ENCODE results near the gene FBXW4. TPM values are rescaled to one million over a fixed set of nuclear protein-coding genes. Genes with fewer than 3 reads are reported as not detected.

FBXW4 gene
- polyA plus RNA-seq, 5 donors, result 44.6 to 51.8 (median 50.0) TPM

DNA sequence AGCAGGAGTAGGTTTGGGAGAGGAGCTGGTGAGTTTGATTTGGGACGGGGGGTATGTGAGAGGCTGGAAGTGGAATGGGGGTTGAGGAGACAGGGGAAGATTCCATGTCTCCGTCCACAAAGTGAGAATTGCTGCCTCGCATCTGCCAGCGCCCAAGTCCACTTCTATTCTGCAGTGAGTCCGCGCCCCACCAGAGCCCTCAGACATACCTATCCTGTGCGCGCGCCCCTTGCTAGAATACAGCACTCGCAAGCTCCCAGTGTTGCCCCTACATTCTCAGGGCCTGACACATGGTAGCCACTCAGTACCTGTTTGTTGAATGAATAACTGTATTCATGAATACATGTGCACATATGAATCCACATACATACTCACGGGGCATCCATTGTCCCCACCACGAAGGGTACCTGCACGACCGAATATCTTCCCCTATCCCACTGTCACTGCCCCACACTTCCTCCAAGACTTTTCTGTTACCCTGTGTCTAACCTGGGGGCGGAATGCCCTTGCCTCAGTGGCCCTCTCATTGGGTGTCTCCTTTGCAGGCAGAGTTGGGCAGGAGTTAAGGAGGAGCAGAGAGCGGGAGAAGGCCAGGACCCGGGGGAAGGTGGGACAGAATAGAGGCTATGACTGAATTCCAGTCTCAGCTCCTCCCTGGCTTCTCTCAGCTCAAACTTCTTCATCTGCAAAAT, 126.8 kb downstream of the FBXW4 start:
- no peak for DNase-seq

DNA sequence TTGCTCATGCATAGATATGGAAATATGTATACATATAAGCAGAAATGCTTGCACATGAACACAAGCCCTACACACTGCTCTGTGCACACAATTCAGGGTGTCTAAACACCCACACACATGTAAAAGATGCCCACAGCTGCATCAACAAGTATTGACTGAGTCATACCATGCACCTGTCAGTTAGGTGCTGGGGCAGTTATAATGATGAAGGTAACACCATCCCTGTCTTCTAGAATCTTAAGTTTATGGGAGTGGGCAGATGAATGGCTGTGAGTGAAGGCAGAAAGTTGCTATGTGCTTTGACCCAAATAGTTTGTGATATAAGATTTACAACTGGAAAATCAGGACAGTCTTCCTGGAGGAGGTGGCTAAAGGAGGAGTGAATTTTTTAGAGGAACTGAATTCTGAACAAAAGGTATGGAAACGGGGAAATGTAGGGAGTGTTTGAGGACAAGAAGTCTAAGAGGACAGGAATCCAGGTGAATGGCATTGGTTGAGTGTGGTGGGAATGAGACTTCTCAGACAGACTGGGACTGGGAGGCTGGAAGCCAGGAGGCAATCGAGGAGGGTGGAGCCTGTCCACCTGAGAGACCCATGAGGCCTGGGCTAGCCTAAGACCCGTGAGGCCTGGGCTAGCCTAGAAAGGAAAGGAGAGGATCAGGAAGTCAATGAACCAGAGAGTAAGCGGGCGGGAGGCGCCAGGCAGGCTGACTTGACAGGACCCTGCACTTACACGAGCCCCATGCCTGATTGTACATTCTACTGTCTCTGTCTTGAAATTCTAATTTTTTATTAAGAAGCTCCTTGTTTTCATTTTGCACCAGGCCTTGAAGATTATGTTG, 127.6 kb downstream of the FBXW4 start:
- DNase-seq, result no peak

DNA sequence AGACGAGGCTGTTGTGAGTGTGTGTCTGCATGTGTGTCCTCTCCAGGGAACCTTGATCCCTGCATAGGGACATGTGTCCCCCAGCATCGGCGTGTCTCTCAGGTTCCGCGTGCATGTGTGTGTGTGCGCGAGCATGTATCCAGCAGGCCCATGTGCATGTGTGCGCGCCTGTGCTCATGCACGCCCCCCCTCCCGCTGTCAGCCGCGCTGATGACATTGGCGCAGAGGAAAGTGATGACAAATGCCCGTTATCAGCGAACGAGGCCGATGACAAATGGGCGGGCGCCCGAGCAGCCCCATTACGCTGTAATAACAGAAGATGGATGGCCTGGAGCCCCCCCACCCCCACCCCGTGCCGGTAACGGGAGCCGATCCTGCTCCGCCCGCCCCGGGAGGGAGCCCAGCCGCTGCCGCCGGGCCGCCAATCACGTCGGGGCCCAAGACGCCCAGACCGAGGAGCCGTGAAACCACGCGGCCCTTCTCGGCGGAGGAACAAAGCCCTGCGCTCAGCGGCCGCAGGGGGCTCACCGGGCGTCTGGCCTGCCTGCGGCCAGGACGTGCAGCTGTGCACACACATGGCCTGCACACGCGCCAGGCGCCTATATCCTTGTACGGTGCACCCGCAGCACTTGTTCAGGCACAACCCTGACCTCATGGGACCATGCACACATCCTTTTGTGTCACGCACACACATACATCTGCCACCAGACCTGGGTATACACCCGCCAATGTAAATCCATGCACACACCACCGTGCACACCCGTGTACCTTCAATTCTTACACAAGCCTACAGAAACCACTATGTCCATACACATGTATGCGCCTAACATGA, 128.4 kb downstream of the FBXW4 start:
- no peak for DNase-seq

DNA sequence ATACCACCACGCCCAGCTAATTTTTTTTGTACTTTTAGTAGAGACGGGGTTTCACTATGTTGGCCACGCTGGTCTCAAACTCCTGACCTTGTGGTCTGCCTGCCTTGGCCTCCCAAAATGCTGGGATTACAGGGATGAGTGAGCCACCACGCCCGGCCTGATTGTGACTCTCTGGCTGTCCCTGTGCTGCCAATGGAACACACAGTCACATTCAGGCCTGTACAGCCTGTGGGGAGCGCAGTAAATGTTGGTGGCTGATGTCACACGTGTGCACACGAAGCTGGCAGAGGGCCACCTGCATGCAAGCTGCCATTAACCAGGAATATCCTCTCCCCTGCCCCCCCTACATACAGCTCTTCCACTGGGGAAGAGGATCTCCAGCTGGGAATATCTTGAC, 129.0 kb downstream of the FBXW4 start:
- no peak for DNase-seq

DNA sequence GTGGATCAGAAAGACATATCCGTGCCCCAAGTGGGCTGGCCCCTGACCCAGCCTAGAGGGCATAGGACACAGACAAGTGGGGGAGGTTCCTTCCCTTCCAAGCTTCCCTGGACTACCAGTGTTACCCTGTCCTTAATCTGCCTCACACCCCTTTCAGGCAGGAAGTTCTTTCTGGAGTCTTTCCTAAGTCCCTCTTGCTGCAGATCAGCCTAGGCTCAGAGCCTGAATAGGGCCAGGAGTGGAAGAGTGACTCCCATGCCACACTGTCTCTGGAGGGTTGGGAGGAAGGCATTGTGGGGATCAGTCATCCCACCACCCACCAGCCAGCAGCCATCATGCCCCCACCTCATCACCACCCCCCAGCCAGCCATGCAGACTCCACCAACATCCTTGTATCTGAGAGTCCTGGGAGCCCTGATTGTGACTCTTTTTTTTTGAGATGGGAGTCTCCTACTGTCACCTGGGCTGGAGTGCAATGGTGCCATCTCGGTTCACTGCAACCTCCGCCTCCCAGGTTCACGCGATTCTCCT, 129.5 kb downstream of the FBXW4 start:
- DNase-seq, result no peak

DNA sequence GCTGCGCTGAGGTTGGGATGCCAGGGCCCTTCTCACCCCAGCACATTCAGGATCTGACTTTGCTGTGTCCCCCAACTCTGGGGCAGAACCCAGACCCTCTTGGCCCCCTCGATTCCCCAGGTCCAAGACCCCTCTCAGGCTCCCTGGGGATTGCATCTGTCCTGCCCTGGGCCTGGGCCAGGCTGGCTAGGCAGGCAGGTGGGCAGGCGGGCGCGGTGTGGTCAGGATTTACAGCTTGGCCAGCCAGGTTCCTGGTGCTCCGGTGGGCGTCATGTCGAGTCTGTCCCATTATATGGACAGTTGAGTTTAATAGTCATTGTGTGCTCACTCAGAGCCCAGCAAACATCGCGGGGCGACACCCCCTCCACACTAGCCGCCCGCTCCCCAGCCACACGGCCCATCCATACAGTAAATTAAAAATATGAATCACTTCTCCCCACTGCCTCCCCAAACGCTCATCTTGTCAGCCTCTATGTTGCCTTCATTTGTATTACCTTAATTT, 130.4 kb downstream of the FBXW4 start:
- DNase-seq, result no peak

DNA sequence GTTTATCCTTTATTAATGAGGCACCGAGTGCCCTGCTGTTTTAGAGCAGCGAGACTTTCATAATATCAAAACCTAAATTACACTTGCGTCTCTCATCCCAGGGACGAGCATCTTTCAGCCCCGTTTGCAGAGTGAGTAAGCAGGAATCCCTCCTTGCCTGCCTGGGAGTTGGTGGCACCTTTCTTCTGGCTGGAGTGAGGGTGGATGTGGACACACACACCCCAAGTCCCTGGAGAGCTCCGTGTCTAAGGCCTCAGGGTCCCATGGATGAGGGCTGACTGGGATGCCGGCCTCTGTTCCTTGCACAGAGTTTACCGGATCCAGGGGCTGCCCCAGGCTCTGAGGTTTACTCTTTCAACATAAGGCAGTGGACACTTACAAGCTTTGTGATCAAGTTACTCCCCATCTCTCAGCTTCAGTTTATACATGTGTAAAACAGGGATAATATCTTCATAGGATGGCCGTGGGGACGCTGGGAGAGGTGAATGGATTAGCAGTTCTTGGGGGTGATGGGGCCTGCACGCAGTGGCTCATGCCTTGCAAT, 131.4 kb downstream of the FBXW4 start:
- no peak for DNase-seq

DNA sequence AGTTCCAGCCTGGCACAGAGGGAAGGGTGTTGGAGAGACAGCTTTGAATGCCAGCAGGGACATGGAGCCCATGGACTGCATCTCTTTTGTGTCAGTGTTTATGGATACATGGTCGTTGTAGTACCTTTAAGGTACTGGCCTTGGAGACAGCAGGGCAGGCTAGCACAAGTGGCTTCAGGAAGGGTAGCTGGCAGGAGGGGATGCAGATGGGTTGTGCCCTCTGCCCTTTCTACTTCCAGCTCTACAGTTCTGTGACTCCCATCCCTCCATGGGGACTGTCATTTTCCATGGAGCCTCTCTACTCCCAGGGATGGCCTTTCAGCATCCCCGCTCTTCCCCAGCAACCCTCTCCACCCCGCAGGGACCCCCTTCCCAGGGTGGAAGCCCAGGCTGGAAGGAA, 132.0 kb downstream of the FBXW4 start:
- no peak for DNase-seq

DNA sequence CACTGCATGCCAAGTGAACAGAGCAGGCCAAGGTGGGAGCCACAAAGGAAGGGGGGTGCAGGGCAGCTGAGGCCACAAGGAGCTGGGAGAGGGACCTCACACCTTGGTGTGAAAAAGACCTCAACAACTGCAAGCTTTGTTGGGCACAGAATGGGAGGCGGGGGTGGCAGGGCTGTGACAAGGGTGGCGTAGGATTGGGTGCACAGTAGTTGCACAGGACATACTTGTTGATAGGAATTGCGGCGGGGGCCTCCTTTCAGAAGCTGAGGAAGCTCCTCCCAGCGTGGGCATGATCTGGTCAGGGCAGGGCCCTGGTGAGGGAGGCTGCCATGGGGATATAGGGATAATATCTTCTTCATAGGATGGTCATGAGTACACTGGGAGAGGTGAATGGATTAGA, 132.7 kb downstream of the FBXW4 start:
- DNase-seq, result no peak

DNA sequence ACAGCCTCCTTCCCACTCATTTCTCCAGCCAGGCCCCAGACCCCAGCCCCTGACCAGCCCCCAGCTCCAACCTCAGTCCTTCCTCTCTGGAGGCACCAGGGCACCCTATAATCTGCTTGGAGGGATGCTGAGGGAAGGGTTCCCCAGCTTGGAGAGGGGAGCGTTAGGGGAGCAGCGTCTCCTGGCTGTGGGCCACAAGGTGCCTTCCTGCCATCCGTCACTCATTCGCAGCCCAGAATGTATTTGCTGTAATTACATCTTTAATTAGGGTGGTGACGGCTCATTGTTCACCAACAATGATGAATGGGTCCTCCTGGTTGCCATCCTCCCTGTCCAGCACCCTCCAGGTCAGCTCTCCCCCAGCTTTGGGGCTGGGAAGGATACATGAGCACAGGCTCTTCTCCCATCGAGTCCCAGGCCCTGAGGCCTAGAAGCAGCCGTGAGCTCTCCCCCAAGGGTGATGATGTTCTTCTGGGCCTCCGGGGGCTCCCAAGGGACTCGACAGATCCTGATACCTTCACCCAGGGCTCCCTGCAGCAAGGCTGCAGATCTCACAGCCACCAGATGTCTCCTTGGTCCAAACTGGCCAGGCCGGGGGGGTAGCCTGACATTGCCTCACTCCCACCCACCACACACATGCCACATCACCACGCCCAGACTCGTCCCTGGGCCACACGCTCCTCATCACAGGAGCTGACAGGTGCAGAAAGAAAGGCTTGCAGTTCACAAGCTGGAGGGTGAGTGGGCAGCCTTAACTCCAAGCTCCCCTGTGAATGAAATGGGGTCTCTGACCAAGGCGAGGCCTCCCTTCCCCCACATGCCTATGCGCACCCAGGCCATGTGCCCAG, 133.7 kb downstream of the FBXW4 start:
- no peak for DNase-seq

Other genes with a start within 250 kb of the FBXW4 start
- gene POLL, start 106.9 kb downstream of the FBXW4 start, polyA plus RNA-seq (ENCODE audit: insufficient read depth in 1 of 5, insufficient read length in 5 of 5, low replicate concordance in 1 of 5), result 10 to 100 TPM; 31.4 to 37.4 (median 34.8) TPM
- 10 to 100 TPM; 32.1 to 35.2 (median 34.0) TPM for gene DPCD, start 106.8 kb downstream of the FBXW4 start, polyA plus RNA-seq (ENCODE audit: insufficient read depth in 1 of 5, insufficient read length in 5 of 5, low replicate concordance in 1 of 5)
- gene FGF8, start 80.9 kb upstream of the FBXW4 start, polyA plus RNA-seq (ENCODE audit: insufficient read depth in 1 of 5, insufficient read length in 5 of 5, low replicate concordance in 1 of 5), result under 1 TPM in 1 of 5 donors, not detected in 4; 0.19 TPM
- 10 to 100 TPM; 49.0 to 68.1 (median 51.0) TPM for gene NPM3, start 88.3 kb upstream of the FBXW4 start, polyA plus RNA-seq (ENCODE audit: insufficient read depth in 1 of 5, insufficient read length in 5 of 5, low replicate concordance in 1 of 5)
- 100 to 1,000 TPM; 166 to 263 (median 238) TPM for gene OGA, start 123.3 kb upstream of the FBXW4 start, polyA plus RNA-seq (ENCODE audit: insufficient read depth in 1 of 5, insufficient read length in 5 of 5, low replicate concordance in 1 of 5)
- 1 to 10 TPM; 5.9 to 8.4 (median 7.5) TPM for gene KCNIP2, start 148.6 kb upstream of the FBXW4 start, polyA plus RNA-seq (ENCODE audit: insufficient read depth in 1 of 5, insufficient read length in 5 of 5, low replicate concordance in 1 of 5)

Data from right lung (tissue), 5 donors.